Trophoblast cell (in vitro differentiated cells and primary cell): ENCODE measurements around the gene PLCH1.
"Not testable (repeated sequence)": the region's sequence is repeated elsewhere in the genome, so short reads cannot be mapped to it uniquely, and the experiment has no call there.

Source experiments
- DNase-seq, 2 donors: peaks; one replicate each; pipeline ENCODE4 v3.0.0-alpha.2; 2016
- H2AFZ ChIP-seq: 2 replicates; pipeline ENCODE4 v1.6.1; 2013; ENCODE audit warnings: low read length, moderate library complexity, mild to moderate bottlenecking; ENCODE audit not compliant: insufficient read depth, poor library complexity
- H2AK5ac ChIP-seq: 2 replicates; pipeline ENCODE4 v1.6.1; 2013; ENCODE audit warnings: mild to moderate bottlenecking, low read length
- H2BK120ac ChIP-seq: 2 replicates; pipeline ENCODE4 v1.6.1; 2013; ENCODE audit warnings: low read length, mild to moderate bottlenecking, moderate library complexity; ENCODE audit not compliant: insufficient read depth, poor library complexity
- H2BK12ac ChIP-seq: 2 replicates; pipeline ENCODE4 v1.6.1; 2013; ENCODE audit warnings: mild to moderate bottlenecking, low read length, moderate library complexity
- H2BK5ac ChIP-seq: 2 replicates; pipeline ENCODE4 v1.6.1; 2013; ENCODE audit warnings: low read length, low read depth, moderate library complexity, mild to moderate bottlenecking; ENCODE audit not compliant: poor library complexity
- H3K14ac ChIP-seq: 2 replicates; pipeline ENCODE4 v1.6.1; 2013; ENCODE audit warnings: mild to moderate bottlenecking, low read length
- H3K18ac ChIP-seq: 2 replicates; pipeline ENCODE4 v1.6.1; 2013; ENCODE audit warnings: mild to moderate bottlenecking, low read length
- H3K23ac ChIP-seq: 2 replicates; pipeline ENCODE4 v1.6.1; 2013; ENCODE audit warnings: low read length
- H3K27ac ChIP-seq: 2 replicates; pipeline ENCODE4 v1.5.1; 2013; ENCODE audit warnings: low read depth, mild to moderate bottlenecking, inconsistent platforms, low read length, moderate library complexity
- H3K27me3 ChIP-seq: 2 replicates; pipeline ENCODE4 v1.6.1; 2013; ENCODE audit warnings: inconsistent platforms, mild to moderate bottlenecking, low read length, moderate library complexity; ENCODE audit not compliant: insufficient read depth
- H3K36me3 ChIP-seq, 2 experiments: 1 replicate in 1 of 2; 2 replicates in 1 of 2; pipeline ENCODE4 v1.6.1; 2013; ENCODE audit warnings: low read length in 2 of 2, mild to moderate bottlenecking in 2 of 2, moderate library complexity in 1 of 2; ENCODE audit not compliant: insufficient read depth in 2 of 2, control insufficient read depth in 1 of 2
- H3K4ac ChIP-seq: 2 replicates; pipeline ENCODE4 v1.6.1; 2013; ENCODE audit warnings: low read depth, mild to moderate bottlenecking, low read length, moderate library complexity
- H3K4me1 ChIP-seq, 2 experiments: 1 replicate in 1 of 2; 2 replicates in 1 of 2; pipeline ENCODE4 v1.6.1; 2013; ENCODE audit warnings: low read length in 2 of 2, mild to moderate bottlenecking in 2 of 2, moderate library complexity in 1 of 2; ENCODE audit not compliant: insufficient read depth in 2 of 2, control insufficient read depth in 1 of 2
- H3K4me2 ChIP-seq: 2 replicates; pipeline ENCODE4 v1.6.1; 2013; ENCODE audit warnings: inconsistent platforms, mild to moderate bottlenecking, low read length, moderate library complexity
- H3K4me3 ChIP-seq: 2 replicates; pipeline ENCODE4 v1.5.1; 2013; ENCODE audit warnings: mild to moderate bottlenecking, low read depth, low read length, inconsistent platforms
- H3K79me1 ChIP-seq: one replicate; pipeline ENCODE4 v1.6.1; 2013; ENCODE audit warnings: low read length
- H3K79me2 ChIP-seq: 2 replicates; pipeline ENCODE4 v1.6.1; 2013; ENCODE audit warnings: low read length, mild to moderate bottlenecking; ENCODE audit not compliant: control insufficient read depth, insufficient read depth, poor library complexity
- H3K9ac ChIP-seq: 2 replicates; pipeline ENCODE4 v1.6.1; 2013; ENCODE audit warnings: mild to moderate bottlenecking, low read length
- H3K9me3 ChIP-seq: 2 replicates; pipeline ENCODE4 v1.6.1; 2013; ENCODE audit warnings: low read depth, mild to moderate bottlenecking, control low read depth, inconsistent platforms, low read length; ENCODE audit not compliant: insufficient read depth
- H4K12ac ChIP-seq: 2 replicates; pipeline ENCODE4 v1.6.1; 2013; ENCODE audit warnings: low read depth, mild to moderate bottlenecking, low read length, moderate library complexity
- H4K8ac ChIP-seq: 2 replicates; pipeline ENCODE4 v1.6.1; 2013; ENCODE audit warnings: low read depth, mild to moderate bottlenecking, low read length, moderate library complexity
- H4K91ac ChIP-seq: one replicate; pipeline ENCODE4 v1.6.1; 2013; ENCODE audit warnings: low read depth, mild to moderate bottlenecking, low read length, moderate library complexity
- WGBS: extraction: QIAGEN DNeasy Blood & Tissue Kit; methylation state at CpG from one replicate; pipeline ENCODE4 v1.1.7; 2013; ENCODE audit warnings: missing lambda C conversion rate; ENCODE audit not compliant: insufficient read length, insufficient coverage; ENCODE audit errors: extremely low coverage; 5-methylcytosine and 5-hydroxymethylcytosine counted together

The PLCH1 gene

GRCh38 chr3:155639462-155640055, 105.3 kb downstream of the PLCH1 start:
- H4K91ac ChIP-seq, result no peak overlapping the region
- no peak overlapping the region for H3K18ac ChIP-seq
- no peak overlapping the region for H3K4me2 ChIP-seq
- no peak overlapping the region for H3K9ac ChIP-seq
- H3K36me3 ChIP-seq, result no peaks in the 10 kb centered on the region
- no peak overlapping the region for H3K27ac ChIP-seq
- H3K14ac ChIP-seq, result no peak overlapping the region
- H4K8ac ChIP-seq, result no peak overlapping the region
- no peak overlapping the region for H3K4me3 ChIP-seq
- H3K79me1 ChIP-seq, result no peaks in the 10 kb centered on the region
- H3K27me3 ChIP-seq, result no peaks in the 10 kb centered on the region
- H2AFZ ChIP-seq, result no peak overlapping the region
- H3K79me2 ChIP-seq, result no peaks in the 10 kb centered on the region
- WGBS, result no CpG with 5 or more reads among the region's 4 CpGs
- H3K23ac ChIP-seq, result no peak overlapping the region
- H3K4me1 ChIP-seq, result no peaks in the 10 kb centered on the region
- no peak overlapping the region for H4K12ac ChIP-seq
- no peak for DNase-seq
- H3K4ac ChIP-seq, result no peak overlapping the region
- H2BK120ac ChIP-seq, result no peak overlapping the region
- H2AK5ac ChIP-seq, result no peak overlapping the region
- H3K9me3 ChIP-seq, result no peaks in the 10 kb centered on the region
- H2BK5ac ChIP-seq, result no peak overlapping the region
- H2BK12ac ChIP-seq, result no peak overlapping the region

- H3K4me2 ChIP-seq, DNase-seq, H4K8ac ChIP-seq, H2AK5ac ChIP-seq, H3K4me3 ChIP-seq, H3K9me3 ChIP-seq, H3K36me3 ChIP-seq, H4K91ac ChIP-seq, H3K4me1 ChIP-seq, H4K12ac ChIP-seq, H3K9ac ChIP-seq, H2BK5ac ChIP-seq, H3K27me3 ChIP-seq, H2BK120ac ChIP-seq, H3K23ac ChIP-seq, H3K18ac ChIP-seq, H3K79me2 ChIP-seq, H3K4ac ChIP-seq, H3K79me1 ChIP-seq, H2AFZ ChIP-seq, H2BK12ac ChIP-seq, H3K27ac ChIP-seq, H3K14ac ChIP-seq: not testable (repeated sequence)
Measured at GRCh38 chr3:155638461-155638860, 106.4 kb downstream of the PLCH1 start.

- Histone ChIP-seq H3K79me1 (no peaks in the 10 kb centered on the region), H2AFZ (no peak overlapping the region), H4K91ac (no peak overlapping the region), H3K79me2 (no peaks in the 10 kb centered on the region), H2AK5ac (no peak overlapping the region), H4K8ac (no peak overlapping the region), H3K18ac (no peak overlapping the region), H2BK120ac (no peak overlapping the region), H3K9me3 (no peaks in the 10 kb centered on the region), H3K9ac (no peak overlapping the region), H3K27ac (no peak overlapping the region), H2BK5ac (no peak overlapping the region), H4K12ac (no peak overlapping the region), H2BK12ac (no peak overlapping the region), H3K4me3 (no peak overlapping the region), H3K14ac (no peak overlapping the region), H3K27me3 (no peaks in the 10 kb centered on the region), H3K23ac (no peak overlapping the region), H3K4ac (no peak overlapping the region), H3K4me1 (no peaks in the 10 kb centered on the region), H3K36me3 (no peaks in the 10 kb centered on the region), H3K4me2 (no peak overlapping the region)
- WGBS, result no CpG with 5 or more reads among the region's 2 CpGs
- no peak for DNase-seq
Measured at GRCh38 chr3:155637567-155637966, 107.3 kb downstream of the PLCH1 start.

DNA sequence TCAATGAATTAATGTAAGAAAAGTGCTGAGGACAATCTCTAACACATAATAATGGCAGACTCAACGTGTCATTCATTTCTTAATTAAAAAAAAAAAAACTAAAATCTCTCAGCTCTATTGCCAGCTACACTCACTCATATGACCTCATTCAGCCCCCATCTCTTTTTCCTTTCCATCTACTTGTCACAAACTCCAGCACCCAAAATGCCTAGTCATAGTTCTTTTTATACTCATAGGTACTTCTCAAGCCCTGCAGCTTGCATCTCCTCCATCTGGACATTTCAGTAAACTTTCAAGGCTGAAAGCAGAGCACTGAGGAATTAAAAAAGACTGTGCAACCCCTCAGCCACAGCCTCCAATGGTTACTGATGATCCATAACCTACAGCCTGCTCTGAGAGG, 109.8 kb downstream of the PLCH1 start:
- Histone ChIP-seq H4K8ac (no peak overlapping the region), H3K23ac (no peak overlapping the region), H3K9me3 (no peaks in the 10 kb centered on the region), H2AFZ (no peak overlapping the region), H3K79me2 (no peaks in the 10 kb centered on the region), H3K9ac (no peak overlapping the region), H4K91ac (no peak overlapping the region), H3K18ac (no peak overlapping the region), H3K14ac (no peak overlapping the region), H3K4me1 (no peaks in the 10 kb centered on the region), H3K4me2 (no peak overlapping the region), H3K27ac (no peak overlapping the region), H3K27me3 (no peaks in the 10 kb centered on the region), H4K12ac (no peak overlapping the region), H3K79me1 (no peaks in the 10 kb centered on the region), H2AK5ac (no peak overlapping the region), H2BK5ac (no peak overlapping the region), H3K4me3 (no peak overlapping the region), H2BK120ac (no peak overlapping the region), H3K36me3 (no peaks in the 10 kb centered on the region), H3K4ac (no peak overlapping the region), H2BK12ac (no peak overlapping the region)
- no peak for DNase-seq
- no CpG with 5 or more reads among the region's 1 CpG for WGBS
